Hepatocyte (in vitro differentiated cells): ENCODE results near the gene ZNF579. TPM values are rescaled to one million over a fixed set of nuclear protein-coding genes. Genes with fewer than 3 reads are reported as not detected.

Experiments used
- DNase-seq: peaks from one replicate; pipeline ENCODE4 v3.0.0-alpha.2; 2016; ENCODE audit warnings: low spot score
- H2AFZ ChIP-seq: fragments of 200-600 bp; sonication (generic); 2 replicates; pipeline ENCODE4 v1.6.0; 2016; ENCODE audit warnings: antibody characterized with exemption, mild to moderate bottlenecking
- H3K27ac ChIP-seq: fragments of 200-600 bp; sonication (generic); 2 replicates; pipeline ENCODE4 v1.5.1; 2016; ENCODE audit warnings: mild to moderate bottlenecking
- H3K27me3 ChIP-seq: fragments of 200-600 bp; sonication (generic); 2 replicates; pipeline ENCODE4 v1.6.1; 2016
- H3K36me3 ChIP-seq: fragments of 200-600 bp; sonication (generic); replicated peaks from 2 replicates; pipeline ENCODE4 v1.5.1; 2016; ENCODE audit warnings: low read depth; ENCODE audit not compliant: insufficient read depth
- H3K4me1 ChIP-seq: fragments of 200-600 bp; sonication (generic); 2 replicates; pipeline ENCODE4 v1.5.1; 2016; ENCODE audit warnings: mild to moderate bottlenecking, moderate library complexity; ENCODE audit not compliant: insufficient read depth
- H3K4me2 ChIP-seq: fragments of 200-600 bp; sonication (generic); 2 replicates; pipeline ENCODE4 v1.6.0; 2016
- H3K4me3 ChIP-seq: fragments of 200-600 bp; sonication (generic); 2 replicates; pipeline ENCODE4 v1.5.1; 2016; ENCODE audit warnings: mild to moderate bottlenecking
- H3K79me2 ChIP-seq: fragments of 200-600 bp; sonication (generic); 2 replicates; pipeline ENCODE4 v1.6.0; 2017; ENCODE audit warnings: mild to moderate bottlenecking
- H3K9me2 ChIP-seq: fragments of 200-600 bp; sonication (generic); replicated peaks from 2 replicates; pipeline ENCODE4 v1.6.0; 2017; ENCODE audit warnings: mild to moderate bottlenecking; ENCODE audit not compliant: insufficient read depth
- H3K9me3 ChIP-seq: fragments of 200-600 bp; sonication (generic); 2 replicates; pipeline ENCODE4 v1.5.1; 2016; ENCODE audit warnings: low read depth, mild to moderate bottlenecking
- H4K20me1 ChIP-seq: fragments of 200-600 bp; sonication (generic); 2 replicates; pipeline ENCODE4 v1.6.0; 2016; ENCODE audit warnings: mild to moderate bottlenecking; ENCODE audit not compliant: insufficient read depth, poor library complexity, severe bottlenecking
- EZH2 ChIP-seq: fragments of 200-600 bp; sonication (generic); IDR thresholded peaks from 2 replicates; pipeline ENCODE4 v1.6.1; 2016; ENCODE audit warnings: antibody characterized with exemption, mild to moderate bottlenecking, borderline replicate concordance
- EZH2phosphoT487 ChIP-seq: fragments of 200-600 bp; sonication (generic); IDR thresholded peaks from one replicate; pipeline ENCODE4 v1.6.1; 2018; ENCODE audit warnings: antibody characterized with exemption, mild to moderate bottlenecking, low read depth, moderate library complexity; ENCODE audit not compliant: unreplicated experiment, severe bottlenecking
- WGBS: methylation state at CpG from one replicate; pipeline ENCODE4 v1.1.6; 2016; ENCODE audit warnings: low lambda C conversion rate; ENCODE audit errors: missing lambda C conversion rate; 5-methylcytosine and 5-hydroxymethylcytosine counted together
- polyA plus RNA-seq: library from polyadenylated mRNA; unstranded; fragments of >200 nt; fragmentation: Nextera tagmentation; extraction: Ambion mirVana; gene quantifications from 2 replicates; pipeline ENCODE4 v1.2.1, GENCODE V29; 2016
- total RNA-seq: library from RNA; depleted of rRNA; stranded (reverse); fragments of >200 nt; gene quantifications from 2 replicates; pipeline ENCODE4 v1.2.3, GENCODE V29; 2014
- TF ChIP-seq, protein P1 (sequence below): fragments of 200-600 bp; sonication (generic); IDR thresholded peaks from 2 replicates; pipeline ENCODE4 v1.5.1; 2016; ENCODE audit warnings: antibody characterized with exemption, mild to moderate bottlenecking; ENCODE audit not compliant: poor library complexity

ZNF579 gene
- total and polyA plus RNA-seq, 2 experiments from 2014 or later = 5.1 to 14.8 TPM

DNA sequence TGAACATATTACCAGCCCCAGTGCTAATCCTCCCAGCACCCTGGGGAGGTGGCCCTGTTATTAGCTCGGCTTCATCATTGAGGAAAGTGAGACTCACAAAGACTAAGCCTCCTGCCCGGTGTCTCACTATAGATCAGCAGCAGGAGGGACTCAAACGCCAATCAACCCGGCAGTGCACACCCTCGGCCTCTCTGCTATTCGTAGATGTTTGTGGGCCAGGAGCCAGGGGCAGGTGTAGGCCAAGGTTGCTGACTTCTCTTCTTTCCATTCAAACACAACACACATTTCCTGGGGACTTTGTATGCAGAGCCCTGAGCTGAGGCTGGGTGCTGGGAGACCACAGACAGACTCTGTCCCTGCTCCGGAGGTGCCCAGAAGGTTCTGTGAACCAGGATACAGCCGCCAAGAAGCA lies 25.9 kb downstream of the ZNF579 start:
- Histone ChIP-seq H3K36me3 (no peaks in the 10 kb centered on the region), H3K4me3 (no peak overlapping the region), H4K20me1 (no peaks in the 10 kb centered on the region), H3K4me2 (no peak overlapping the region), H3K79me2 (no peaks in the 10 kb centered on the region), H2AFZ (no peak overlapping the region), H3K27me3 (no peaks in the 10 kb centered on the region), H3K4me1 (peaks cover 12% of the 10 kb centered on the region), H3K9me2 (no peaks in the 10 kb centered on the region), H3K9me3 (no peaks in the 10 kb centered on the region), H3K27ac (no peak overlapping the region)
- no peak for DNase-seq
- TF ChIP-seq EZH2 (no peak), EZH2phosphoT487 (no peak)
- TF ChIP-seq, protein P1, sequence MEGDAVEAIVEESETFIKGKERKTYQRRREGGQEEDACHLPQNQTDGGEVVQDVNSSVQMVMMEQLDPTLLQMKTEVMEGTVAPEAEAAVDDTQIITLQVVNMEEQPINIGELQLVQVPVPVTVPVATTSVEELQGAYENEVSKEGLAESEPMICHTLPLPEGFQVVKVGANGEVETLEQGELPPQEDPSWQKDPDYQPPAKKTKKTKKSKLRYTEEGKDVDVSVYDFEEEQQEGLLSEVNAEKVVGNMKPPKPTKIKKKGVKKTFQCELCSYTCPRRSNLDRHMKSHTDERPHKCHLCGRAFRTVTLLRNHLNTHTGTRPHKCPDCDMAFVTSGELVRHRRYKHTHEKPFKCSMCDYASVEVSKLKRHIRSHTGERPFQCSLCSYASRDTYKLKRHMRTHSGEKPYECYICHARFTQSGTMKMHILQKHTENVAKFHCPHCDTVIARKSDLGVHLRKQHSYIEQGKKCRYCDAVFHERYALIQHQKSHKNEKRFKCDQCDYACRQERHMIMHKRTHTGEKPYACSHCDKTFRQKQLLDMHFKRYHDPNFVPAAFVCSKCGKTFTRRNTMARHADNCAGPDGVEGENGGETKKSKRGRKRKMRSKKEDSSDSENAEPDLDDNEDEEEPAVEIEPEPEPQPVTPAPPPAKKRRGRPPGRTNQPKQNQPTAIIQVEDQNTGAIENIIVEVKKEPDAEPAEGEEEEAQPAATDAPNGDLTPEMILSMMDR = no peak
- 72% methylated on average over 8 of the region's 8 CpGs for WGBS

DNA sequence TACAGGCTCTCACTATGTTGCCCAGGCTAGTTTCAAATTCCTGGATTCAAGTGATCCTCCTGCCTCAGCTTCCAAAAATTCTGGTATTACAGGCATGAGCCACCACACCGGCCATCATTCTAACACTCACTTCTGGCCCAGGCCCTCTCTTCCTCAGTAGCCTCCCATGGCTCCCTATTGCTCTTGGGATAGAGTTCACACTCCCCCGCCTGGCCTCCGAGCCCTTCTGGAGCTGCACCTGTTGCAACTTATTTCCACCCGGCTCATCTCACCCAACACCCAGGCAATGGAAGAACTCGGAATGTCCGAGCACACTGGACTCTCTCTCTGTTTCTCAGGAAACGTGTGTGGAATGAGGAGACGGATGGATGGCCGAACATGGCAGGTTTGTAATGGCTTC lies 26.3 kb downstream of the ZNF579 start:
- peaks cover 12% of the 10 kb centered on the region for H3K4me1 ChIP-seq
- no peak for TF ChIP-seq EZH2phosphoT487
- TF ChIP-seq EZH2 = no peak
- TF ChIP-seq, protein P1 = no peak
- no peaks in the 10 kb centered on the region for H3K27me3 ChIP-seq
- no peak for DNase-seq
- no peaks in the 10 kb centered on the region for H3K79me2 ChIP-seq
- no peak overlapping the region for H3K4me2 ChIP-seq
- H3K36me3 ChIP-seq = no peaks in the 10 kb centered on the region
- H3K4me3 ChIP-seq = no peak overlapping the region
- H4K20me1 ChIP-seq = no peaks in the 10 kb centered on the region
- no peak overlapping the region for H2AFZ ChIP-seq
- WGBS = 95% methylated on average over 9 of the region's 9 CpGs
- no peaks in the 10 kb centered on the region for H3K9me3 ChIP-seq
- no peaks in the 10 kb centered on the region for H3K9me2 ChIP-seq
- no peak overlapping the region for H3K27ac ChIP-seq

DNA sequence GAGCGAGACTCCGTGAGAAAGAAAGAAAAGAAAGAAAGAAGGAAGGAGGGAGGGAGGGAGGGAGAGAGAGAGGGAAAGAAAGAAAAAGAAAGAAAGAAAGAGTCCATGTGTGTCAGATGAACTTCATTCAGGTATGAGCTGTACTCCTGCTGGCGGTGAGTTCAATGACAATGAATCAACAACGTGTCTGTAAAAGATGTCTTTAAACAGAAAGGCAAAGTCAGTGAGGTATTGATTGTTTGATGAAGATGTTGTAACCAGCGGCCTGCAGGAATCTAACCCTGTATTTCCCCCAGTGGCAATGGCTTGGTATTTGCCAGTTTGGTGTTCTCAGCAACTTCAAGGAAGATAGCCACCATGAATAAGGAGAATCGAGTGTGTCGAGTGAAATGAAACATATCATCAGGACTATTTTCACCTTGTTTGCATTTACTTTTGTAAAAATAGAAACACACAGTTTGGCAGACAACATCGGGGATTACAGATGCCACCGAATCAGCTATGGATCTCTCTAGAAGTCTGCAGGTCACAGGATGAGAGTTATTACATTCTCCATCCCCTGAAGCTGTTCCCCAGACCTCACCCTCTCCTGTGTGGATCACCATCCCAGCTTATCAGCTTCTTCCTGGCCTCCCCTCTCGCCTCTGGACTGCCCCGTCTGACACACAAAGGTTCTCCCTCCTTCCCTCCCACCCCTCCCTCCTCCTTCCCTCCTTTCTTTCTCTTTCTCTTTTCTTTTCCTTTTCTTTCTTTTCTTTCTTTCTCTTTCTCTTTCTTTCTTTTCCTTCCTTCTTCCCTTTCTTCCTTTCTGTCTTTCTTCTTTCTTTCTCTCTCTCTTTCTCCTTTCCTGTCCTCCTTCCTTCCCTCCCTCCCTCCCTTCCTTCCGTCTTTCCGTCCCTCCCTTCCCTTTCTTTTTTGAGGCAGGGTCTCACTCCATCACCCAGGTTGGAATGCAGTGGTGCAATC lies 27.1 kb downstream of the ZNF579 start:
- no peaks in the 10 kb centered on the region for H3K36me3 ChIP-seq
- no peaks in the 10 kb centered on the region for H3K79me2 ChIP-seq
- no peaks in the 10 kb centered on the region for H3K27me3 ChIP-seq
- H4K20me1 ChIP-seq = no peaks in the 10 kb centered on the region
- WGBS = 53% methylated on average over 9 of the region's 13 CpGs
- H3K9me3 ChIP-seq = no peaks in the 10 kb centered on the region
- peaks cover 12% of the 10 kb centered on the region for H3K4me1 ChIP-seq
- no peak overlapping the region for H3K4me3 ChIP-seq
- peak overlapping the region; percentile 43 for H3K27ac ChIP-seq
- TF ChIP-seq EZH2phosphoT487 = no peak
- TF ChIP-seq EZH2 = no peak
- TF ChIP-seq, protein P1 = no peak
- H3K9me2 ChIP-seq = no peaks in the 10 kb centered on the region
- H2AFZ ChIP-seq = peak overlapping the region; percentile 12
- no peak for DNase-seq
- H3K4me2 ChIP-seq = peak overlapping the region; percentile 27
